ENCODE data around the gene PGBD4. TPM values are rescaled to one million over a fixed set of nuclear protein-coding genes. Genes with fewer than 3 reads are reported as not detected.

Gene PGBD4
- total RNA-seq, 1 experiment from 2014 or later, result 1.5 TPM

DNA sequence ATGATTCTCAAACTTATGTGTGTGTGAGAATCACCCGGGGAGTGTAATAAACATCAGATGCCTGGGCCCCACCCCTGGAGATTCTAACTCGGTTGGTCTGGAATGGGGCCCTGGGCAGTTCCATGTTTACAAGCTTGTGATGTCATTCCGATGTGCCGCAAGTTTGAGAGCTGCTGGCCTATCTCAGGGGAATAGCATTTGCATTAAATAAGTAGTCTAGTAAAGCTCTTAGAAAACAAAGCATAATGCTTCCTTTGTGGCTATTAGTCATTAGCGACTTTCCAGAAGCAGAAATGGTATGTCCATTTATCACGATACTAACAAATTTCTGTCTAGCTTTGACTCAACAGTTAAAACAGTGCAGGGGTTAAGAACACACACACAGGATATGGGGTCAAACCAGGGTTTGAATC, 20.9 kb downstream of the PGBD4 start:
- no peak for DNase-seq
- Histone ChIP-seq H3K4me3 (ENCODE audit: low read depth, low read length) (no peak overlapping the region), H3K4me1 (no peaks in the 10 kb centered on the region), H3K36me3 (ENCODE audit: control insufficient read depth, insufficient read depth, low read length) (no peaks in the 10 kb centered on the region), H3K9me3 (no peaks in the 10 kb centered on the region), H3K27me3 (replicated peaks; ENCODE audit: control insufficient read depth, insufficient read depth, low read length) (no peaks in the 10 kb centered on the region)
- H3K4me3 Mint-ChIP-seq (ENCODE audit: unreplicated experiment), result no peak overlapping the region
- no peaks in the 10 kb centered on the region for H3K27me3 Mint-ChIP-seq (ENCODE audit: insufficient read depth, unreplicated experiment)
- intact Hi-C loops (cut with micrococcal nuclease; ENCODE audit: unreplicated experiment), result no loop called here
- no peaks in the 10 kb centered on the region for H3K36me3 Mint-ChIP-seq (ENCODE audit: insufficient read depth, unreplicated experiment)
- no peaks in the 10 kb centered on the region for H3K9me3 Mint-ChIP-seq (ENCODE audit: unreplicated experiment)
- H3K27ac Mint-ChIP-seq (ENCODE audit: unreplicated experiment), result no peak overlapping the region
- no TSS peak for BruUV-seq (replicated peaks)
- CTCF ChIA-PET, result no interaction called here
- TF ChIP-seq, protein P1, sequence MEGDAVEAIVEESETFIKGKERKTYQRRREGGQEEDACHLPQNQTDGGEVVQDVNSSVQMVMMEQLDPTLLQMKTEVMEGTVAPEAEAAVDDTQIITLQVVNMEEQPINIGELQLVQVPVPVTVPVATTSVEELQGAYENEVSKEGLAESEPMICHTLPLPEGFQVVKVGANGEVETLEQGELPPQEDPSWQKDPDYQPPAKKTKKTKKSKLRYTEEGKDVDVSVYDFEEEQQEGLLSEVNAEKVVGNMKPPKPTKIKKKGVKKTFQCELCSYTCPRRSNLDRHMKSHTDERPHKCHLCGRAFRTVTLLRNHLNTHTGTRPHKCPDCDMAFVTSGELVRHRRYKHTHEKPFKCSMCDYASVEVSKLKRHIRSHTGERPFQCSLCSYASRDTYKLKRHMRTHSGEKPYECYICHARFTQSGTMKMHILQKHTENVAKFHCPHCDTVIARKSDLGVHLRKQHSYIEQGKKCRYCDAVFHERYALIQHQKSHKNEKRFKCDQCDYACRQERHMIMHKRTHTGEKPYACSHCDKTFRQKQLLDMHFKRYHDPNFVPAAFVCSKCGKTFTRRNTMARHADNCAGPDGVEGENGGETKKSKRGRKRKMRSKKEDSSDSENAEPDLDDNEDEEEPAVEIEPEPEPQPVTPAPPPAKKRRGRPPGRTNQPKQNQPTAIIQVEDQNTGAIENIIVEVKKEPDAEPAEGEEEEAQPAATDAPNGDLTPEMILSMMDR (IDR thresholded peaks at IDR 0.05; ENCODE audit: insufficient read depth in 1 of 2, low read depth in 1 of 2, low read length in 1 of 2, severe bottlenecking in 1 of 2, unreplicated experiment in 1 of 2), result no peak
- peaks cover 10% of the 10 kb centered on the region for H3K4me1 Mint-ChIP-seq (ENCODE audit: low read depth, unreplicated experiment)
- POLR2A ChIA-PET, result interaction anchor here (0.6 kb wide), 1 partner anchor 11 kb away, joined by 3 read pairs; no protein-coding TSS in a partner anchor

DNA sequence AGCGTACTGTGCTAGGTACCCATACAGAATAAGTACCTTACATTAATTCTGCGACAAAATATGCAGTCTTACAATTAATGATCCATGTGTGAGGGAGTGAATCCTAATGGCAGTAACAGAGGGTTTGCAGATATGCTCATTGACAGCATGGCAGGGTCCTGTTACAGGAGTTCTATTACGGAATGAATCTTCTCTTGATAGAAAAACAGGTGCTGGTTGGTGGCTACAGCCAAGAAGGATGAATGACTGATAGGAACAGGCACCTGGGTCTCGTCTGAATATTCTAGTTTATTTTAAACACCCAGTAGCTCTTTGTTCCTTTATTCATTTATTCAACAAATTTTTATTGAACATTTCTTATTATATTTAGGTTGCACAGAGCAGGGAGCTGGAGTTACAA, 22.8 kb downstream of the PGBD4 start:
- no peak overlapping the region for H3K4me3 Mint-ChIP-seq (ENCODE audit: unreplicated experiment)
- no peak for DNase-seq
- H3K36me3 ChIP-seq (ENCODE audit: control insufficient read depth, insufficient read depth, low read length), result no peaks in the 10 kb centered on the region
- H3K4me1 Mint-ChIP-seq (ENCODE audit: low read depth, unreplicated experiment), result peaks cover 10% of the 10 kb centered on the region
- no peaks in the 10 kb centered on the region for H3K4me1 ChIP-seq
- intact Hi-C loops (cut with micrococcal nuclease; ENCODE audit: unreplicated experiment), result no loop called here
- H3K27me3 Mint-ChIP-seq (ENCODE audit: insufficient read depth, unreplicated experiment), result no peaks in the 10 kb centered on the region
- H3K36me3 Mint-ChIP-seq (ENCODE audit: insufficient read depth, unreplicated experiment), result no peaks in the 10 kb centered on the region
- H3K4me3 ChIP-seq (ENCODE audit: low read depth, low read length), result no peak overlapping the region
- no peaks in the 10 kb centered on the region for H3K9me3 Mint-ChIP-seq (ENCODE audit: unreplicated experiment)
- CTCF ChIA-PET, result no interaction called here
- H3K27me3 ChIP-seq (replicated peaks; ENCODE audit: control insufficient read depth, insufficient read depth, low read length), result no peaks in the 10 kb centered on the region
- no TSS peak for BruUV-seq (replicated peaks)
- no peaks in the 10 kb centered on the region for H3K9me3 ChIP-seq
- no peak overlapping the region for H3K27ac Mint-ChIP-seq (ENCODE audit: unreplicated experiment)
- POLR2A ChIA-PET, result no interaction called here
- TF ChIP-seq, protein P1 (IDR thresholded peaks at IDR 0.05; ENCODE audit: insufficient read depth in 1 of 2, low read depth in 1 of 2, low read length in 1 of 2, severe bottlenecking in 1 of 2, unreplicated experiment in 1 of 2), result no peak

DNA sequence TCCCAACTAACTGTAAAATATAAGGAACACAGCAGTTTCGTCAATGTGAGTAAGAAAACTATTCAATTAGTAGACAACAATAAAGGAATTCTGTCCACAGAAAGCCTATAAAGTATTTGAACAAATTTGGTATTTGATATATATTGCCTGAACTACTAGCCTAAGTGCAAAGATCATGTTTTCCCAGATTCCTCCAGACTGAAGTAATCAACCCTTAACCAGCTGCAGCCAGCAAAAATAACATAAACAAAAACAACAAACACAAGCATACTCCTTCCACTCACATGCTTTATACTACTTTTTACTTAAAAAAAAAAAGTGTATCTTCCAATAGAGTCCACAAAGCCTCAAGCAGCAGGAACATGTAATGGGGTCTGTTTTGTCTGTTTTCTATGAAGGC, 24.1 kb downstream of the PGBD4 start:
- DNase-seq, result no peak
- Mint-ChIP-seq H3K4me3 (ENCODE audit: unreplicated experiment) (no peak overlapping the region), H3K9me3 (ENCODE audit: unreplicated experiment) (no peaks in the 10 kb centered on the region), H3K27ac (ENCODE audit: unreplicated experiment) (no peak overlapping the region), H3K27me3 (ENCODE audit: insufficient read depth, unreplicated experiment) (no peaks in the 10 kb centered on the region), H3K36me3 (ENCODE audit: insufficient read depth, unreplicated experiment) (no peaks in the 10 kb centered on the region), H3K4me1 (ENCODE audit: low read depth, unreplicated experiment) (peaks cover 10% of the 10 kb centered on the region)
- no peaks in the 10 kb centered on the region for H3K27me3 ChIP-seq (replicated peaks; ENCODE audit: control insufficient read depth, insufficient read depth, low read length)
- H3K36me3 ChIP-seq (ENCODE audit: control insufficient read depth, insufficient read depth, low read length), result no peaks in the 10 kb centered on the region
- H3K4me1 ChIP-seq, result no peaks in the 10 kb centered on the region
- no peak overlapping the region for H3K4me3 ChIP-seq (ENCODE audit: low read depth, low read length)
- no TSS peak for BruUV-seq (replicated peaks)
- TF ChIP-seq, protein P1 (IDR thresholded peaks at IDR 0.05; ENCODE audit: insufficient read depth in 1 of 2, low read depth in 1 of 2, low read length in 1 of 2, severe bottlenecking in 1 of 2, unreplicated experiment in 1 of 2), result no peak
- POLR2A ChIA-PET, result interaction anchor here (1.1 kb wide), 1 partner anchor 84 kb away, joined by 3 read pairs; the partner anchor contains the start of gene KATNBL1
- intact Hi-C loops (cut with micrococcal nuclease; ENCODE audit: unreplicated experiment), result no loop called here
- CTCF ChIA-PET, result interaction anchor here (0.6 kb wide), 1 partner anchor 84 kb away, joined by 3 read pairs; the partner anchor contains the start of gene KATNBL1
- no peaks in the 10 kb centered on the region for H3K9me3 ChIP-seq
